Esophagus squamous epithelium (tissue), 5 donors: ENCODE results near the gene PTRH1. TPM values are rescaled to one million over a fixed set of nuclear protein-coding genes. Genes with fewer than 3 reads are reported as not detected.

Source experiments
- DNase-seq: peaks from one replicate; lab custom pipeline; 2025; lab: John Stamatoyannopoulos, UW
- H3K27ac ChIP-seq, 4 donors: fragments of 200-600 bp; sonication (generic); one replicate each; pipeline ENCODE4 v1.5.1; 2016 to 2019; ENCODE audit warnings: mild to moderate bottlenecking in 1 of 4
- H3K27me3 ChIP-seq, 4 donors: fragments of 200-600 bp; sonication (generic); 1 replicate in 3 of 4; 2 replicates in 1 of 4; pipeline versions ENCODE4 v1.5.1 to v1.6.0; 2017 to 2021; ENCODE audit warnings: antibody characterized with exemption in 1 of 4
- H3K36me3 ChIP-seq, 3 donors: fragments of 200-600 bp; sonication (generic); one replicate each; pipeline ENCODE4 v1.5.1; 2016 to 2019
- H3K4me1 ChIP-seq, 3 donors: fragments of 200-600 bp; sonication (generic); one replicate each; pipeline ENCODE4 v1.5.1; 2017 to 2019
- H3K4me3 ChIP-seq, 4 donors: fragments of 200-600 bp; sonication (generic); 1 replicate in 3 of 4; 2 replicates in 1 of 4; pipeline ENCODE4 v1.5.1; 2016 to 2019; ENCODE audit warnings: mild to moderate bottlenecking in 2 of 4, moderate library complexity in 1 of 4
- H3K9me3 ChIP-seq, 3 donors: fragments of 200-600 bp; sonication (generic); one replicate each; pipeline ENCODE4 v1.5.1; 2016 to 2019
- POLR2A ChIP-seq, 4 donors: fragments of 450-650 bp; IDR thresholded peaks; one replicate each; pipeline ENCODE4 v1.6.1; 2017; ENCODE audit warnings: antibody characterized with exemption in 4 of 4, mild to moderate bottlenecking in 4 of 4, moderate library complexity in 3 of 4
- WGBS, 2 donors: methylation state at CpG; one replicate each; pipeline ENCODE4 v1.1.5; 2018; 5-methylcytosine and 5-hydroxymethylcytosine counted together
- intact Hi-C: fragments of 100-400 bp; cut with DNase I; formaldehyde crosslinking; loops from one replicate; pipeline ENCODE4 v1.15.0; 2022
- total RNA-seq, 4 donors: library from RNA; depleted of rRNA; stranded (reverse); fragments of >200 nt; gene quantifications; one replicate each; pipeline ENCODE4 v1.1.0, GENCODE V29; 2016
- TF ChIP-seq, protein P1 (sequence below), 6 experiments: fragments of 450-650 bp in 4 of 6; fragments of 200-600 bp in 2 of 6; sonication (generic) in 2 of 6; IDR thresholded peaks; one replicate each; pipeline ENCODE4 v1.5.1; 2016 to 2019; ENCODE audit warnings: antibody characterized with exemption in 6 of 6, mild to moderate bottlenecking in 4 of 6, moderate library complexity in 4 of 6
- donor health status: DM: yes; HTN: yes; CAD: no.

PTRH1 gene
- total RNA-seq, 4 donors from 2014 or later: 4.5 to 12.6 (median 11.6) TPM

DNA sequence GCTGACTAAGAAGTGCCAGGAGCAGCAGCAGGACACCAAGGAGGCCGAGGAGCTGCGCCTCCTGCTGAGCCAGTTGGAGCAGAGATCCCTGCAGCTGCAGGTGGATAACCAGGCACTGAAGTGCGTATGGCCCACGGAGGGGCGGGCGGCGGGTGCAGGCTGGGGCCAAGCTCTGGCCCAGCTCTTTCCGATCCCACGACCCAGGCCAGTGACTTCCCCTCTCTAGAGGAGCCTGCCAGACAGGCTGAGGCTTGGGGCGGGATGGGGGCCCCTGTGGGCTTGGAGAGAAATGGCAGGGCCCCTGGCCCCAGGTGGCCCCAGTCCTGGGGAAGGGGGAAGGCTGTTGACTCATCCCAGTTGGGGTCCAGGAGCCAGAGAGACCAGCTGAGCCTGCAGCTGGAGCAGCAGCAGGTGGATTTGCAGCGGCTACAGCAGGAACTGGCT is 3.6 kb downstream of the PTRH1 start:
- DNase-seq: no peak
- intact Hi-C loops: no loop called here
- TF ChIP-seq, protein P1, sequence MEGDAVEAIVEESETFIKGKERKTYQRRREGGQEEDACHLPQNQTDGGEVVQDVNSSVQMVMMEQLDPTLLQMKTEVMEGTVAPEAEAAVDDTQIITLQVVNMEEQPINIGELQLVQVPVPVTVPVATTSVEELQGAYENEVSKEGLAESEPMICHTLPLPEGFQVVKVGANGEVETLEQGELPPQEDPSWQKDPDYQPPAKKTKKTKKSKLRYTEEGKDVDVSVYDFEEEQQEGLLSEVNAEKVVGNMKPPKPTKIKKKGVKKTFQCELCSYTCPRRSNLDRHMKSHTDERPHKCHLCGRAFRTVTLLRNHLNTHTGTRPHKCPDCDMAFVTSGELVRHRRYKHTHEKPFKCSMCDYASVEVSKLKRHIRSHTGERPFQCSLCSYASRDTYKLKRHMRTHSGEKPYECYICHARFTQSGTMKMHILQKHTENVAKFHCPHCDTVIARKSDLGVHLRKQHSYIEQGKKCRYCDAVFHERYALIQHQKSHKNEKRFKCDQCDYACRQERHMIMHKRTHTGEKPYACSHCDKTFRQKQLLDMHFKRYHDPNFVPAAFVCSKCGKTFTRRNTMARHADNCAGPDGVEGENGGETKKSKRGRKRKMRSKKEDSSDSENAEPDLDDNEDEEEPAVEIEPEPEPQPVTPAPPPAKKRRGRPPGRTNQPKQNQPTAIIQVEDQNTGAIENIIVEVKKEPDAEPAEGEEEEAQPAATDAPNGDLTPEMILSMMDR (IDR thresholded peaks at IDR 0.05): no peak
- Histone ChIP-seq H3K4me1 (peaks cover 11 to 26% (median 11%) of the 10 kb centered on the region in 3 donors), H3K36me3 (no peaks in the 10 kb centered on the region), H3K9me3 (no peaks in the 10 kb centered on the region), H3K4me3 (no peak overlapping the region), H3K27ac (no peak overlapping the region), H3K27me3 (no peaks in the 10 kb centered on the region)
- 88 to 100% methylated on average over 1 to 8 of the region's 11 CpGs for WGBS, 2 donors

- H3K27ac ChIP-seq: no peak overlapping the region
- H3K4me3 ChIP-seq: no peak overlapping the region
- no peak for DNase-seq
- WGBS, 2 donors: 47 to 61% methylated on average over 3 to 9 of the region's 9 CpGs
- no peaks in the 10 kb centered on the region for H3K27me3 ChIP-seq
- no peak for TF ChIP-seq POLR2A (IDR thresholded peaks at IDR 0.05)
- TF ChIP-seq, protein P1 (IDR thresholded peaks at IDR 0.05): no peak
- no peaks in the 10 kb centered on the region for H3K9me3 ChIP-seq
- intact Hi-C loops: no loop called here
- H3K4me1 ChIP-seq: peaks cover 10 to 26% (median 11%) of the 10 kb centered on the region in 3 donors
- no peaks in the 10 kb centered on the region for H3K36me3 ChIP-seq
These were observed 4.2 kb downstream of the PTRH1 start for GRCh38 chr9:127711226-127711701.

GRCh38 chr9:127710204-127710783 is 5.2 kb downstream of the PTRH1 start:
- Histone ChIP-seq H3K27ac (no peak overlapping the region), H3K4me3 (no peak overlapping the region), H3K27me3 (no peaks in the 10 kb centered on the region), H3K36me3 (no peaks in the 10 kb centered on the region), H3K9me3 (no peaks in the 10 kb centered on the region), H3K4me1 (peaks cover 6 to 21% (median 11%) of the 10 kb centered on the region in 3 donors)
- WGBS, 2 donors: 84 to 97% methylated on average over 6 to 9 of the region's 10 CpGs
- intact Hi-C loops: no loop called here
- DNase-seq: no peak
- TF ChIP-seq POLR2A (IDR thresholded peaks at IDR 0.05): no peak
- TF ChIP-seq, protein P1 (IDR thresholded peaks at IDR 0.05): no peak

- no peak overlapping the region for H3K4me3 ChIP-seq
- no peaks in the 10 kb centered on the region for H3K9me3 ChIP-seq
- H3K36me3 ChIP-seq: no peaks in the 10 kb centered on the region
- no peak for TF ChIP-seq POLR2A (IDR thresholded peaks at IDR 0.05)
- TF ChIP-seq, protein P1 (IDR thresholded peaks at IDR 0.05): no peak
- no peaks in the 10 kb centered on the region for H3K27me3 ChIP-seq
- peaks cover 0 to 10% (median 2%) of the 10 kb centered on the region in 3 donors for H3K4me1 ChIP-seq
- H3K27ac ChIP-seq: no peak overlapping the region
- WGBS, 2 donors: 87 to 89% methylated on average over 3 to 6 of the region's 8 CpGs
- DNase-seq: no peak
- intact Hi-C loops: no loop called here
These were observed 6.4 kb downstream of the PTRH1 start for GRCh38 chr9:127708952-127709587.

DNA sequence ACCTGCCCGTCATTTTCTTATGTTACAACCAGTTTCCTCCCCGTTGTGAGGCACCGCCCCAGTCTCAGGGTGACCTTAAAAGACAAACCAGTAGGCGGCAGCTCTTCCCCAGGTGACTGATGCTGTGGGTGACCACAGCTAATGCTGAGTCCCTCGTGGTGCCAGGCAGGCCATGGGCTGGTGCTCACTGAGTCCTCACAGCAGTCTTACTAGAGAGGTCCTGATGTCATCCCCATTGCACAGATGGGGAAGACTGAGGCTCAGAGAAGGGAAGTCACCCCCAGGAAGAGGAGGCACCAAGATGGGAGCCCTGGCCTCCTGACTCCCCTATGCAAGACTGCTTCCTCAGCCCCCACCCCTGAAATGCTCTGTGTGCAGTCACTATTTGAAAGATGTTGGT is 7.7 kb downstream of the PTRH1 start:
- Histone ChIP-seq H3K4me1 (peaks cover 0 to 5% (median 0%) of the 10 kb centered on the region in 3 donors), H3K9me3 (no peaks in the 10 kb centered on the region), H3K4me3 (no peak overlapping the region), H3K27me3 (no peaks in the 10 kb centered on the region), H3K36me3 (no peaks in the 10 kb centered on the region), H3K27ac (no peak overlapping the region)
- DNase-seq: no peak
- intact Hi-C loops: no loop called here
- 33 to 67% methylated on average over 1 of the region's 5 CpGs for WGBS, 2 donors
- no peak for TF ChIP-seq POLR2A (IDR thresholded peaks at IDR 0.05)
- TF ChIP-seq, protein P1 (IDR thresholded peaks at IDR 0.05): no peak
